Loucy (cell line): ENCODE measurements around the gene CUL3.

Experiments
- H2AFZ ChIP-seq: fragments of 200-600 bp; sonication (generic); 2 replicates; pipeline ENCODE4 v1.6.0; 2016; ENCODE audit warnings: antibody characterized with exemption, mild to moderate bottlenecking, low read length, moderate library complexity
- H3F3A ChIP-seq: fragments of 200-600 bp; 2 replicates; pipeline ENCODE4 v1.6.0; 2016; ENCODE audit warnings: antibody characterized with exemption, low read depth, mild to moderate bottlenecking
- H3K27me3 ChIP-seq: fragments of 200-600 bp; sonication (generic); 2 replicates; pipeline ENCODE4 v1.6.1; 2014; ENCODE audit warnings: low read length, mild to moderate bottlenecking; ENCODE audit not compliant: insufficient read depth, poor library complexity, severe bottlenecking
- H3K36me3 ChIP-seq: fragments of 200-600 bp; sonication (generic); 2 replicates; pipeline ENCODE4 v1.6.1; 2016; ENCODE audit warnings: low read length; ENCODE audit not compliant: insufficient read depth
- H3K4me1 ChIP-seq: fragments of 200-600 bp; sonication (generic); 2 replicates; pipeline ENCODE4 v1.5.1; 2014; ENCODE audit warnings: low read length, mild to moderate bottlenecking; ENCODE audit not compliant: insufficient read depth, poor library complexity, severe bottlenecking
- H3K4me2 ChIP-seq: fragments of 200-600 bp; sonication (generic); 2 replicates; pipeline ENCODE4 v1.6.0; 2014; ENCODE audit warnings: antibody characterized with exemption, low read length, low read depth, mild to moderate bottlenecking; ENCODE audit not compliant: poor library complexity, severe bottlenecking
- H3K4me3 ChIP-seq: fragments of 200-600 bp; sonication (generic); 2 replicates; pipeline ENCODE4 v1.5.1; 2014; ENCODE audit warnings: low read length, mild to moderate bottlenecking, mixed read lengths; ENCODE audit not compliant: poor library complexity, severe bottlenecking
- H3K79me2 ChIP-seq: fragments of 200-600 bp; sonication (generic); 2 replicates; pipeline ENCODE4 v1.6.1; 2014; ENCODE audit warnings: low read length; ENCODE audit not compliant: insufficient read depth
- H3K9ac ChIP-seq: fragments of 200-600 bp; sonication (generic); 2 replicates; pipeline ENCODE4 v1.6.0; 2014; ENCODE audit warnings: mild to moderate bottlenecking, low read depth, low read length, moderate library complexity; ENCODE audit not compliant: poor library complexity, severe bottlenecking
- H3K9me2 ChIP-seq: fragments of 200-600 bp; sonication (generic); replicated peaks from 2 replicates; pipeline ENCODE4 v1.6.1; 2016; ENCODE audit warnings: low read depth, low read length, mixed read lengths
- H3K9me3 ChIP-seq: fragments of 200-600 bp; sonication (generic); 2 replicates; pipeline ENCODE4 v1.6.1; 2014; ENCODE audit warnings: mild to moderate bottlenecking, antibody characterized with exemption, low read length, low read depth; ENCODE audit not compliant: insufficient read depth
- H4K20me1 ChIP-seq: fragments of 200-600 bp; sonication (generic); 2 replicates; pipeline ENCODE4 v1.6.0; 2014; ENCODE audit warnings: antibody characterized with exemption, low read length, mild to moderate bottlenecking; ENCODE audit not compliant: insufficient read depth, poor library complexity, severe bottlenecking
- EZH2phosphoT487 ChIP-seq: fragments of 200-600 bp; IDR thresholded peaks from 2 replicates; pipeline ENCODE4 v1.6.1; 2018; ENCODE audit warnings: antibody characterized with exemption, mild to moderate bottlenecking, moderate library complexity, borderline replicate concordance
- TF ChIP-seq, protein P1 (sequence below): fragments of 200-600 bp; sonication (generic); conservative IDR thresholded peaks from 2 replicates; pipeline ENCODE4 v1.5.1; 2014; ENCODE audit warnings: mild to moderate bottlenecking, antibody characterized with exemption, low read length

CUL3 gene

DNA sequence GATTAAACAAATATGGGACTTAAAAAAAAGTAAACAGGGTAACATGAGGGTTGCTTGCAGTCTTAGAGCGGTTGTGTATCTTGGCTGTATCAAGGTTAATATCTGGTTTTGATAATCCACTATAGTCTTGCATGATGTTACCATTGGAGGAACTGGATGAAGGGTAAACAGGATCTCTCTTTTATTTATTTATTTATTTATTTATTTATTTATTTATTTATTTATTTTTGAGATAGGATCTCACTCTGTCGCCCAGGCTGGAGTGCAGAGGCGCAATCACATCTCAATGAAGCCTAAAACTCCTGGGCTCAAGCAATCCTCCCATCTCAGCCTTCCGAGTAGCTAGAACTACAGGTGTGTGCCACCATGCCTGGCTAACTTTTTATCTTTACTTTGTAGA is 140.4 kb downstream of the CUL3 start:
- TF ChIP-seq EZH2phosphoT487, result no peak
- TF ChIP-seq, protein P1, sequence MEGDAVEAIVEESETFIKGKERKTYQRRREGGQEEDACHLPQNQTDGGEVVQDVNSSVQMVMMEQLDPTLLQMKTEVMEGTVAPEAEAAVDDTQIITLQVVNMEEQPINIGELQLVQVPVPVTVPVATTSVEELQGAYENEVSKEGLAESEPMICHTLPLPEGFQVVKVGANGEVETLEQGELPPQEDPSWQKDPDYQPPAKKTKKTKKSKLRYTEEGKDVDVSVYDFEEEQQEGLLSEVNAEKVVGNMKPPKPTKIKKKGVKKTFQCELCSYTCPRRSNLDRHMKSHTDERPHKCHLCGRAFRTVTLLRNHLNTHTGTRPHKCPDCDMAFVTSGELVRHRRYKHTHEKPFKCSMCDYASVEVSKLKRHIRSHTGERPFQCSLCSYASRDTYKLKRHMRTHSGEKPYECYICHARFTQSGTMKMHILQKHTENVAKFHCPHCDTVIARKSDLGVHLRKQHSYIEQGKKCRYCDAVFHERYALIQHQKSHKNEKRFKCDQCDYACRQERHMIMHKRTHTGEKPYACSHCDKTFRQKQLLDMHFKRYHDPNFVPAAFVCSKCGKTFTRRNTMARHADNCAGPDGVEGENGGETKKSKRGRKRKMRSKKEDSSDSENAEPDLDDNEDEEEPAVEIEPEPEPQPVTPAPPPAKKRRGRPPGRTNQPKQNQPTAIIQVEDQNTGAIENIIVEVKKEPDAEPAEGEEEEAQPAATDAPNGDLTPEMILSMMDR, result no peak
- H2AFZ ChIP-seq, result no peak overlapping the region
- H3K79me2 ChIP-seq, result no peaks in the 10 kb centered on the region
- H4K20me1 ChIP-seq, result no peaks in the 10 kb centered on the region
- H3K4me2 ChIP-seq, result no peak overlapping the region
- H3K9me2 ChIP-seq, result no peaks in the 10 kb centered on the region
- H3F3A ChIP-seq, result no peaks in the 10 kb centered on the region
- H3K27me3 ChIP-seq, result no peaks in the 10 kb centered on the region
- no peak overlapping the region for H3K9ac ChIP-seq
- no peak overlapping the region for H3K4me3 ChIP-seq
- no peaks in the 10 kb centered on the region for H3K36me3 ChIP-seq
- no peaks in the 10 kb centered on the region for H3K9me3 ChIP-seq
- peaks cover 5% of the 10 kb centered on the region for H3K4me1 ChIP-seq

DNA sequence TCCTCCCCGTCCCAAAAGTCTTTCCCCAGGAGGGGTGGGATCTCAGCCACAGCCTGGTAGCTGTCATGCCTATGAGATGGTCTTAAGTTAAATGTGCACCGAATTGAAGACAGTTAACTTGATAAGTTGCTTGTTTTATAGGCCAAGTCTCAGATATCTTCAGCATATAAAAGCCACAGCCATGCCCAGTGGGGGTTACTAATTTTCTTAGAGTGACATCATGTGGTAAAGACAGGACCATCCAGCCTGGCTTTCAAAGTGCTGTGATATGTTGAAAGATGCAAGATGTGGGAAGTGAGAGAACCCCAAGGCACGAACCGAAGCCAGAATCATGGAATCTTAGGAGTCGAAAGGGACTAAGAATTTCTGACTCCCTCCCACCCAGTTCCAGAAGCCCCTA is 141.1 kb downstream of the CUL3 start:
- Histone ChIP-seq H3K4me1 (peaks cover 5% of the 10 kb centered on the region), H3K4me2 (no peak overlapping the region), H3K4me3 (no peak overlapping the region), H3K36me3 (no peaks in the 10 kb centered on the region), H3F3A (no peaks in the 10 kb centered on the region), H3K27me3 (no peaks in the 10 kb centered on the region), H3K9ac (no peak overlapping the region), H3K9me3 (no peaks in the 10 kb centered on the region), H4K20me1 (no peaks in the 10 kb centered on the region), H3K79me2 (no peaks in the 10 kb centered on the region), H3K9me2 (no peaks in the 10 kb centered on the region), H2AFZ (no peak overlapping the region)
- TF ChIP-seq, protein P1, result peak; percentile 24; the same call in 1 of the 2 replicates
- no peak for TF ChIP-seq EZH2phosphoT487

DNA sequence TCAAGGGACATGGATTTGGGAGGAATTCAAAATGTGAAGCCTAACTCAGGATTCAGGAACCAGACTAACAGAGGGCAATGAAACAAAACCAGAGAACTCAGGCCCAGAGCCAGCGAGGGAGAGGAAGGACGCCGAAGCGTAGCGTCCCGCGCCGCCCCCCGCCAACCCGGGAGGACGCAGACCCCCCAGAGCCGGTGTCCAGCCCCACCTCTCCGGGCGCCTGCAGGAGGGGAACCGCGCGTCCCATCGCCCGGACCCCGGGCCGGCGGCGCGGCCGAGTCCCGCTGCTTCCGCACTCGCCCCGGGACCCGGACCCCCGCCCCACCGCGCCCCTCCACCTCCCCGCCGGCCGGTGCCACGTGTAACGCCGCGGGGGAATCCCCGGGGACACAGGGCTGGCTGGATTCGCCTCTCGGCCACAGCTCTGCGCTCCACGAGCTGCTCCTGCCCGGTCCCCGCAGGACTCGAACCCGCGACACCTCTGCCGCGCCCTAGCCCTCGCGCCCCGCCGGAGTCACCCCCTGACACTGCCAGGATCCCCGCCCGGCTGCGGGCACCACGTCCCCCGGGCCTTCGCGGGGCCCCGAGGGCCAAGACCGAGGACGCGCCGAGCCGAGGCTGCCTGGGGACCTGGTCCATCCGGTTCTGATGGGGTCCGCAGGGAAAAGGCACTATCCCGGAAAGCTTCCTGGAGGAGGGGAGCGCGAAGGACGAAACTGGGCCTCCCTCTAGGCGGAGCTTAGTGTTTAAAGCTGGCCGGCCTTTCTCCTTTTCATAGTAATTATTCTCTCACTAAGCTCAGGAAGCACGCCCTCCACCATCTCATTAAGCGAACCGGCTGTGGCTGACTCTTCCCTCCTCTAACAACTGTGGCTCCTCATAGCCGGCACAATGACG is 142.8 kb downstream of the CUL3 start:
- no peaks in the 10 kb centered on the region for H4K20me1 ChIP-seq
- H3K79me2 ChIP-seq, result no peaks in the 10 kb centered on the region
- no peak overlapping the region for H3K4me2 ChIP-seq
- H3K36me3 ChIP-seq, result no peaks in the 10 kb centered on the region
- no peaks in the 10 kb centered on the region for H3K9me3 ChIP-seq
- peaks cover 5% of the 10 kb centered on the region for H3K4me1 ChIP-seq
- TF ChIP-seq, protein P1, result no peak
- TF ChIP-seq EZH2phosphoT487, result no peak
- no peaks in the 10 kb centered on the region for H3K9me2 ChIP-seq
- H3K4me3 ChIP-seq, result no peak overlapping the region
- no peak overlapping the region for H2AFZ ChIP-seq
- no peaks in the 10 kb centered on the region for H3K27me3 ChIP-seq
- no peaks in the 10 kb centered on the region for H3F3A ChIP-seq
- H3K9ac ChIP-seq, result no peak overlapping the region
